T-helper 17 cell (primary cell): ENCODE measurements around the gene BICD1. TPM values are rescaled to one million over a fixed set of nuclear protein-coding genes. Genes with fewer than 3 reads are reported as not detected.
"Not testable (repeated sequence)": the region's sequence is repeated elsewhere in the genome, so short reads cannot be mapped to it uniquely, and the experiment has no call there.

ENCODE experiments used
- ATAC-seq: fragments of 150-1000 bp; cut with Tn5 transposase; 2 replicates; pipeline ENCODE4 v1.10.0; 2021; ENCODE audit warnings: mild to moderate bottlenecking, moderate library complexity
- DNase-seq, 3 donors: peaks; one replicate each; pipeline versions ENCODE4 v3.0.0 to v3.0.0-alpha.2; 2020 to 2021
- H3K9me3 ChIP-seq: one replicate; pipeline ENCODE4 v1.7.0; 2013; ENCODE audit warnings: low read length, mild to moderate bottlenecking; ENCODE audit not compliant: control insufficient read depth, poor library complexity, severe bottlenecking
- H3K27ac Mint-ChIP-seq: one replicate; pipeline ENCODE4 v1.8.0; 2022; ENCODE audit warnings: mild to moderate bottlenecking, moderate library complexity, mixed read lengths
- H3K27me3 Mint-ChIP-seq: one replicate; pipeline ENCODE4 v1.8.0; 2022; ENCODE audit warnings: mixed read lengths
- H3K36me3 Mint-ChIP-seq: one replicate; pipeline ENCODE4 v1.8.0; 2022; ENCODE audit warnings: low read depth, mixed read lengths
- H3K4me1 Mint-ChIP-seq: one replicate; pipeline ENCODE4 v1.8.0; 2022; ENCODE audit warnings: mild to moderate bottlenecking, mixed read lengths
- H3K4me3 Mint-ChIP-seq: one replicate; pipeline ENCODE4 v1.8.0; 2022; ENCODE audit warnings: mild to moderate bottlenecking, moderate library complexity, mixed read lengths
- total RNA-seq, 4 donors: library from RNA in 2 of 4; stranded (reverse) in 2 of 4; gene quantifications; one replicate each; pipeline ENCODE4 v1.2.3 and lab custom pipeline; 2022 to 2026

Gene BICD1
- total RNA-seq, 2 donors from 2014 or later, result 10.5 to 15.8 TPM

- H3K9me3 ChIP-seq, result no peaks in the 10 kb centered on the region
- no peak overlapping the region for H3K27ac Mint-ChIP-seq
- no peak overlapping the region for H3K4me3 Mint-ChIP-seq
- peaks cover 3% of the 10 kb centered on the region for H3K4me1 Mint-ChIP-seq
- no peaks in the 10 kb centered on the region for H3K27me3 Mint-ChIP-seq
- peaks cover 2% of the 10 kb centered on the region for H3K36me3 Mint-ChIP-seq
- no peak for DNase-seq
- ATAC-seq, result no peak
Observed at GRCh38 chr12:32158525-32158924, 51.9 kb downstream of the BICD1 start.

DNA sequence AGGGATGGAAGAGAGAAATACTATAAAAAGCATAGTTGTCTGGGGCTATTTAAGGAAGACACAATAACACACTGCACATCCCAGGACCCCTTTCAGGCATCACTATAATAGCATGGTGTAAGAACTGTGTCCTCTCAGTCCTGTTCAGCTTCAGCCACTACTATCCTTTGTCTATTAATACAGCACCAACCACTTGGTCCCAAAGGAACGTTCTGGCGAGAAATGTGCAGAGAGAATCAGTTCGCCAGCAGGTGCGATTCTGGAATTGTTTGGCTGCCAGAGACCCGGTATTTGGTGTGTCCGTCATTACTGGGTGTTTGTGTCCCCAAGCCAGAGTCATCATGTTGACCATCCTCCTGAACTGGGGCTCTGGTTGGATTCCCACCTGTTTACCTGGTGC is 52.7 kb downstream of the BICD1 start:
- peaks cover 2% of the 10 kb centered on the region for H3K4me1 Mint-ChIP-seq
- ATAC-seq (no peak), DNase-seq (no peak)
- H3K27ac Mint-ChIP-seq, result no peak overlapping the region
- peaks cover 2% of the 10 kb centered on the region for H3K36me3 Mint-ChIP-seq
- H3K4me3 Mint-ChIP-seq, result no peak overlapping the region
- no peaks in the 10 kb centered on the region for H3K27me3 Mint-ChIP-seq
- no peaks in the 10 kb centered on the region for H3K9me3 ChIP-seq

DNA sequence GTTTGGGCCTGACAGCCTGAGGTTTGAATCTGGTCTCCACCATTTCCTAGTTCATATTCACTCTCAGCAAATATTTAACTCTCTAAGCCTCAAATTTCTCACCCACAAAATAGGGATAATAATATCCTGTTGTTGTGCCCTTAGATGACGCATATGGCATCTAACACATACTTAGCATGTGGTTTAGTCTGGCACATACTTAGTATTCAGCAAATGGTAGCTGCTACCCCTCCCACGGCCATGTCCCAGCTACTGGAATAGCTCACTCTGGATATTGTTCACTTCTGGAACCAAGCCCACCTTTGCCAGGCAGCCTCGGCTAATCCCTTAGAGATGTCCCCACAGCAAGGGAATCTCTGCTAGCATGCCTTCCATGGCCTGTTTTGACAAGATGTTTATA is 53.3 kb downstream of the BICD1 start:
- no peaks in the 10 kb centered on the region for H3K9me3 ChIP-seq
- no peaks in the 10 kb centered on the region for H3K4me1 Mint-ChIP-seq
- DNase-seq, result no peak
- H3K4me3 Mint-ChIP-seq, result no peak overlapping the region
- H3K27ac Mint-ChIP-seq, result no peak overlapping the region
- H3K36me3 Mint-ChIP-seq, result no peaks in the 10 kb centered on the region
- ATAC-seq, result no peak
- H3K27me3 Mint-ChIP-seq, result no peaks in the 10 kb centered on the region

DNA sequence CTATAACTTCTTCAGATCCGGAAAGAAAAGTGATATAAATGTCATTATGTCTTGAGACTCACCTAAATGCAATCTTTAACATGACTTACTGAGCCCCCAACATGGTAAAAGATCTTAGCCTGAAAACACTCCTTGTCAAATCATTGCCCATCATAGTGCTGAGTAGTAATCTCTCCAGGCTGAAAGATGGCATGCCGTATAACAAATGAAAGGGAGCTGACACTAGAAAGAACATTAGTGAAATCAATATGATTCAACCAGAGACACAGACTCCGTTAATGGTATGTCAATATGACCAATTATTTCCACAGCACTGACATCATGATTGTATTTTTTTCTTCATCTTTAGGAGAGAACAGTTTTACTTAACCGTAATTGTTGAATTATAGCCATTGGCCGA is 54.4 kb downstream of the BICD1 start:
- ATAC-seq (no peak), DNase-seq (no peak)
- no peak overlapping the region for H3K27ac Mint-ChIP-seq
- H3K27me3 Mint-ChIP-seq, result no peaks in the 10 kb centered on the region
- H3K4me3 Mint-ChIP-seq, result no peak overlapping the region
- H3K9me3 ChIP-seq, result no peaks in the 10 kb centered on the region
- H3K36me3 Mint-ChIP-seq, result no peaks in the 10 kb centered on the region
- H3K4me1 Mint-ChIP-seq, result no peaks in the 10 kb centered on the region

GRCh38 chr12:32163596-32163995 is 56.9 kb downstream of the BICD1 start:
- Mint-ChIP-seq H3K4me1 (no peaks in the 10 kb centered on the region), H3K27ac (no peak overlapping the region), H3K4me3 (no peak overlapping the region), H3K36me3 (no peaks in the 10 kb centered on the region), H3K27me3 (no peaks in the 10 kb centered on the region)
- H3K9me3 ChIP-seq, result no peaks in the 10 kb centered on the region
- ATAC-seq, result no peak
- no peak for DNase-seq

- H3K36me3 Mint-ChIP-seq, result no peaks in the 10 kb centered on the region
- ATAC-seq (no peak), DNase-seq (no peak)
- no peaks in the 10 kb centered on the region for H3K27me3 Mint-ChIP-seq
- H3K9me3 ChIP-seq, result no peaks in the 10 kb centered on the region
- H3K4me3 Mint-ChIP-seq, result no peak overlapping the region
- no peak overlapping the region for H3K27ac Mint-ChIP-seq
- no peaks in the 10 kb centered on the region for H3K4me1 Mint-ChIP-seq
Observed at GRCh38 chr12:32166510-32166909, 59.9 kb downstream of the BICD1 start.

DNA sequence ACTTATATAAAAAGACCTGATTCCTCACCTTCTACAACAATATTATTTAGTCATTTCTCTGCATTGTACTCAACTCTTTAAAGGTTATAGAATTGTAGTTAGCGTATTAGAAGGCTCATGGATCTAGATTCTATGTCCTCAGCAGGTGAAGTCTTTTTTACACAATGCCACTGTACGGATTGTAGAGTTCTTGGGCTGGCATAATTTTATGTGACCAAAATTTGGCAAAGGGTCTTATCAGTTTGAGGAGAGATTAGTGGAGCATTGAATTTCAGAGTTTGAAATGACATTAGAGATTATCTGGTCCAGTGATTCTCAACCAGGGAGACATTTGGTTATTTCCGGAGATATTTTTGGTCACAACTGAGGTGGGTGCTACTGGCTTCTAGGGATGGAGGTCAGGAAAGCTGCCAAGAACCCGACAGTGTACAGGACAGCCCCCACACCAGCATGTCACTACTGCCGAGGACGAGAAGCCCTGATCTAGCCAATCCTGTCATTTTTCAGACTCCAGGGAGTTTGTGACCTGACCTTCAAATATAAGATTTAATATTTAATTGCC is 63.9 kb downstream of the BICD1 start:
- Mint-ChIP-seq H3K27ac (no peak overlapping the region), H3K4me3 (no peak overlapping the region), H3K36me3 (no peaks in the 10 kb centered on the region), H3K27me3 (no peaks in the 10 kb centered on the region), H3K4me1 (no peaks in the 10 kb centered on the region)
- no peaks in the 10 kb centered on the region for H3K9me3 ChIP-seq
- ATAC-seq, result no peak
- no peak for DNase-seq

DNA sequence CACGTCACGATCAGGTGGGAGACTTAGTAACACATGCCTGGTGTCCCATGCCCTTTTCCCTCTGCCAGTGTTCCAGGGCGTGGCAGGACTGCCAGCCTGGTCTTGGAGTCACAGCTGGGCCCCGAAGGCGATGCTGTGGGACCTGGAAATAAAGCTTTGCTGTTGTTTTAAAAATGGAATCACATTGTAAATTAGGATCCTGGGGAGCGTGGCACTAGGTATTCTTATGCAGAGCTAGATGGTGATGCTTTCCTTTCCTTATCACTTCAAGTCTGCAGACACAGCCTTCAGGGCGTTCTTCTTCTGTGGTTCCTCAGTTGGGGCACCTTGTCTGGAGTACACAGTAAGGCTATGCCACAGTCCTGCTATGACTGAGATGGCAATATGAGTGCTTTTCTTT is 64.6 kb downstream of the BICD1 start:
- H3K9me3 ChIP-seq, result no peaks in the 10 kb centered on the region
- H3K27me3 Mint-ChIP-seq, result no peaks in the 10 kb centered on the region
- H3K4me3 Mint-ChIP-seq, result no peak overlapping the region
- no peak overlapping the region for H3K27ac Mint-ChIP-seq
- DNase-seq (no peak), ATAC-seq (no peak)
- no peaks in the 10 kb centered on the region for H3K36me3 Mint-ChIP-seq
- no peaks in the 10 kb centered on the region for H3K4me1 Mint-ChIP-seq

- Mint-ChIP-seq H3K36me3 (peaks cover 2% of the 10 kb centered on the region), H3K27ac (no peak overlapping the region), H3K4me1 (no peaks in the 10 kb centered on the region), H3K4me3 (no peak overlapping the region), H3K27me3 (no peaks in the 10 kb centered on the region)
- DNase-seq, result no peak
- no peak for ATAC-seq
- no peaks in the 10 kb centered on the region for H3K9me3 ChIP-seq
Observed at GRCh38 chr12:32176606-32177005, 70.0 kb downstream of the BICD1 start.

DNA sequence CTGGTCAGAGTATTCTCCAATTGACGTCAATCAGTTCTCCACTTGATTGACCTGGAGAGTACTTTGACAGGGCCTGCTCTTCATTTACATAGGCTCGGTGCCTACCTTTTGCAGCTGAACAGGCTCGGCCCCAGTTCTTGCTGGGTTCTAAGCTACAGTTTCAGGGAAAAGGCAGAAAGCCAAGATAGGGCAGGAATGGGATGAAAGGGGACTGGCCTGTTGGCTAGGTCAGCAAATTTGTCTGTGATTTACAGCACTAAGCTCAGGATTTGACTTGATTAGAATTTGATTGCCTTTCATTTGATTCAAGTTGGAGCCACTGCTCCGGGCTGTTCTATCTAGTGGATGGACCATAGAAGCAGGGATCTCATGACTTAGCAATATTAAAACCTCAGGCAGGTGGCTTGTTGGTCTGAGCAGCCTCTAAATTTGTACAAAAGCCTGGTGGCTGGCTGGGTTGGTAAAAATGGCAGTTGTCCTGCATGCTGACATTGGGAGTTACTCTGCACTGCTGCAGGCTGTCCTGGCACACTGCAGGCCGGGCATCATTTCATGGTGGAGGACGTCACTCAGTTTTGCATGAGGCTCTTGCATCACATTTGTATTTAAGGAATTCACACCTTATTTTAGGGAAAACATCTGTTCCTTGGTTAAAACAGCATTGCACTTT is 71.8 kb downstream of the BICD1 start:
- no peaks in the 10 kb centered on the region for H3K27me3 Mint-ChIP-seq
- ATAC-seq (no peak), DNase-seq (no peak)
- H3K4me1 Mint-ChIP-seq, result no peaks in the 10 kb centered on the region
- no peak overlapping the region for H3K4me3 Mint-ChIP-seq
- peaks cover 2% of the 10 kb centered on the region for H3K36me3 Mint-ChIP-seq
- H3K27ac Mint-ChIP-seq, result no peak overlapping the region
- H3K9me3 ChIP-seq, result no peaks in the 10 kb centered on the region

DNA sequence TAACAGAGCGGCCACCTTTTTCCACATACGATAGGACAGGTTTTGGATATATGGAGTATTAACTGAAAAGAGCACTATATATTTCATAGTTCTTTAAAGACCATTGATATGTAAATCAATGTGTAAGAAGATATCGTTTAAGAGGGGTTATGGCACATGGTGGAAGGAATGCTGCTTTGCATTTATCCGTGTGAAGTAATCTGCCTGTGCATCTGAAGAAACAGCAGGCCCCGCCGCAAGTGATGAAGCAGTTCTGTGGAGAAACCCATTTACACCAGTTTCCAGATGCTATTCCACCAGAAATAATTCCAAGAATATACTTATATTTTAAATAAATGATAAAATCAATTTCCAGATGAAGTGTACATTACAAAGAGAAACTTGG is 72.4 kb downstream of the BICD1 start:
- H3K9me3 ChIP-seq, result no peaks in the 10 kb centered on the region
- H3K4me3 Mint-ChIP-seq, result no peak overlapping the region
- no peak overlapping the region for H3K27ac Mint-ChIP-seq
- H3K4me1 Mint-ChIP-seq, result no peaks in the 10 kb centered on the region
- H3K36me3 Mint-ChIP-seq, result peaks cover 2% of the 10 kb centered on the region
- ATAC-seq (no peak), DNase-seq (no peak)
- H3K27me3 Mint-ChIP-seq, result no peaks in the 10 kb centered on the region

GRCh38 chr12:32181498-32182175 is 75.0 kb downstream of the BICD1 start:
- Mint-ChIP-seq H3K27ac (no peak overlapping the region), H3K4me3 (no peak overlapping the region), H3K27me3 (no peaks in the 10 kb centered on the region), H3K4me1 (peaks cover 3% of the 10 kb centered on the region), H3K36me3 (peaks cover under 1% of the 10 kb centered on the region)
- H3K9me3 ChIP-seq, result no peaks in the 10 kb centered on the region
- no peak for DNase-seq
- no peak for ATAC-seq

GRCh38 chr12:32183650-32184049 is 77.0 kb downstream of the BICD1 start:
- Mint-ChIP-seq H3K36me3 (no peaks in the 10 kb centered on the region), H3K4me1 (peaks cover 3% of the 10 kb centered on the region), H3K4me3 (no peak overlapping the region), H3K27me3 (no peaks in the 10 kb centered on the region), H3K27ac (no peak overlapping the region)
- DNase-seq (no peak), ATAC-seq (no peak)
- no peaks in the 10 kb centered on the region for H3K9me3 ChIP-seq

- H3K27ac Mint-ChIP-seq, result not testable (repeated sequence)
Observed at GRCh38 chr12:32187127-32187526, 80.5 kb downstream of the BICD1 start.

More at GRCh38 chr12:32187127-32187526, 80.5 kb downstream of the BICD1 start:
- not testable (repeated sequence) for ATAC-seq, H3K9me3 ChIP-seq, H3K27me3 Mint-ChIP-seq, H3K4me1 Mint-ChIP-seq, DNase-seq, H3K4me3 Mint-ChIP-seq, H3K36me3 Mint-ChIP-seq
